ENCODE data around the gene ARPC4.

GRCh38 chr3:9750556-9751411 is 42.1 kb upstream of the ARPC4 start:
- TF ChIP-seq CTCF (IDR thresholded peaks at IDR 0.05) (no peak), EP300 (IDR thresholded peaks at IDR 0.05) (no peak), POLR2A (IDR thresholded peaks at IDR 0.05) (no peak), POLR2AphosphoS5 (IDR thresholded peaks at IDR 0.05) (no peak)
